NCI-H187 (cell line): ENCODE data around the gene PNO1.
A peak's percentile ranks its signal among the peaks of the same experiment; 100 is the strongest.

Source experiments
- DNase-seq, 2 experiments: peaks; one replicate each; lab custom pipeline; 2025; lab: John Stamatoyannopoulos, UW

PNO1 gene

DNA sequence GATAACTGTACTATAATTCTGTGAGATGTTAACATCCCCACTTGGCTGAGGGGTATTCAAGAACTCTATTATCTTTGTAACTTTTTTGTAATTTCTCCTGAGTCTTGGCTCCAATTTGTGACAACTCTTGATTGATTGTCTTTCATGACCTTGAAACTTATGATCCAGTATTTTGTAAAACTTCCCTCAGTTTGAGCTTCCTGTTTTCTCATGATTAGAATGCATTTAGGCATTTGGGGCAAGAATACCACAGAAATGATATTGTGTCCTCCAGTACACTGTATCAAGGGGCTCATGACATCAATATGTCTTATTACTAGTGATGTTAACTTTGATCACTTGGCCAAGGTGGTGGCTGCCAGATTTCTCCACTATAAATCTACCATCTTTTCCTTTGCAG lies 37.4 kb downstream of the PNO1 start:
- no peak for DNase-seq

GRCh38 chr2:68196120-68196716 lies 38.5 kb downstream of the PNO1 start:
- DNase-seq: peak in 1 of 2 experiments; percentile 12

GRCh38 chr2:68200157-68200787 lies 42.6 kb downstream of the PNO1 start:
- DNase-seq: no peak

- no peak for DNase-seq
Observed at GRCh38 chr2:68203587-68203986, 45.9 kb downstream of the PNO1 start.

GRCh38 chr2:68206793-68207192 lies 49.1 kb downstream of the PNO1 start:
- DNase-seq: no peak

GRCh38 chr2:68214381-68214780 lies 56.7 kb downstream of the PNO1 start:
- no peak for DNase-seq

DNA sequence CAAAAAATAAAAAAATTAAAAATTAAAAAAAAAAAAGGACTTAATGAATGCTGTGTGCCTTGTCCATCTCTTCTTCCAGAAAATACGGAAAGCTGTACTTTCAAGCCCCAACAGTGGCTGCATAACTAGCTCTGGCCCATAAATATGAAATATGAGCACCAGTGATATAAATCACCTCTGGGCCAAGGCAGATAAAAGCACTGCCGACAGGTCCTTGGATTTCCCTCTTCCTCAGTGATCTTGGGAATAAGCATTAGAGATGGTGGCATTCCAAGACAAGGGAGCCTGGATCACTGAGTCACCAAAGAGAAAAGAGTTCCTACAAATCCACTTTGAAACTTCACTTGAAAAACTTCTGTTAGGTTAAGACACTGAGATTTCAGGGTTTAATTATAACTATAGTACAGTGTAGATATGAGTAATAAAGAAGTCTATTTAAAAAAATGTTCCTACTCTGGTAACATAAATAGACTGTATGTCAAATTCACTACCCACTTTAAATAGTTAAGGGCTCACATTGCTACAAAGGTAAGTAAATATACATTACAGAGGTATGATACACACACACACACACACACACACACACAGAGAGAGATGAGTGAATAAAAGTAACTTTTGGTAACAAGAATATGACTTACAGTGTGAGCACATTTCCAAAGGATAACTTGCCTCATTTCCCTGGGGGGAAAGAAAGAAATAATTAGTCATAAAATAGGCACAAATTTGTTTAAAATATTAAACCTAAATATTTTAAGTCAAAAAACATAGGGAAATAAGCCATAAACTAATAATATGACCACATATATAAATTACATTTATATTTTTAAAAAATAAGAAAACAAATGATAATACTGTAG lies 59.0 kb downstream of the PNO1 start:
- DNase-seq: no peak

DNA sequence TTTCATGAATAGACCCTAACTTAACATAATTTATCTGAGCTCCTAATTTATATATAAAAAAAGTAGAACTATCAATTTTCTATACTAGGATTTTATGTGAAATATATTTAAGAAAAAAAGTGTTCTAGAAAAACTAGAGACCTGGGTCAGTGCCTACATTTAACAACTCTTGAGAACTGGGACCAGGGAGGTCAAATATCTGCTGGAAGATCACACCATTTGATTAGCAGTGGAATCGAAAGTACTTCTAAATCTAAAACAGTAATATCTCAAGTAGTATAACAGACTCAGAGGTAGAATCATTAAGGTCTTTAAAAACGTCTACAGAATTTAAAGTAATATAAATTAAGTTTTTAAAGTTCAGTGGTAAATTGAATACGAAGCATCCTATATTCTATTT lies 60.0 kb downstream of the PNO1 start:
- DNase-seq: no peak

- no peak for DNase-seq
Observed at GRCh38 chr2:68218343-68218901, 60.7 kb downstream of the PNO1 start.

DNA sequence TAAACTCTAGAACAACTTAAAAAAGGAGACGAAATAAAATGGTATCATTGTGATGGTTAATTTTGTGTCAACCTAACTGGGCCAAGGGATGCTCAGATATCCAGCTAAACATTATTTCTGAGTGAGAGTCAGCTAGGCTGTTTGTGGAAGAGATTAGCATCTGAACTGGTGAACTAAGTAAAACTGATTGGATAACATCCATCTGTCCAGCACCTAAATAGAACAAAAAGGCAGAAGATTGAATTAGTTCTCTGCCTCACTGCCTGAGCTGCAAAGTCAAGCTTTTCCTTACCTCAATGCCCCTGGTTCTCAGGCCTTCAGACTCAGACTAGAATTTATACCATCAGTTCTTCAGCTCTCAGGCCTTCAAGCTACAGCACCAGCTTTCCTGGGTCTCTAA lies 64.6 kb downstream of the PNO1 start:
- DNase-seq: no peak

DNA sequence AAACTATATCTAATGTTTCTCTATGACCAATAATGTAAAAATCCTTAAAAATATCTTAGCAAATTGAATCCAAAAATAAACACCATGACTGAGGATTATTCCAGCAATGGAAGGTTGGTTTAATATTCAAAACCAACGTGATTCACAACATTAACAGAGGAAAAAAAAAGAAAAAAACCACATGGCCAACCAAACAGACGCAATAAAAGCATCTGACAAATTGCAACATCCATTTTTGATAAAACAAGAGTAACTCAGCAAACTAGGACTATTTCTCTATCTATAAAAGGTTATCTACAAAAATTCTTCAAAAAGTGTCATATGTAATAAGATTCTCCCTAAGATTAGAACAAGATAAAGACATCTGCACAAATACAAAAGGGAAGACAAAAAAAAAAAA lies 65.7 kb downstream of the PNO1 start:
- DNase-seq: no peak

DNA sequence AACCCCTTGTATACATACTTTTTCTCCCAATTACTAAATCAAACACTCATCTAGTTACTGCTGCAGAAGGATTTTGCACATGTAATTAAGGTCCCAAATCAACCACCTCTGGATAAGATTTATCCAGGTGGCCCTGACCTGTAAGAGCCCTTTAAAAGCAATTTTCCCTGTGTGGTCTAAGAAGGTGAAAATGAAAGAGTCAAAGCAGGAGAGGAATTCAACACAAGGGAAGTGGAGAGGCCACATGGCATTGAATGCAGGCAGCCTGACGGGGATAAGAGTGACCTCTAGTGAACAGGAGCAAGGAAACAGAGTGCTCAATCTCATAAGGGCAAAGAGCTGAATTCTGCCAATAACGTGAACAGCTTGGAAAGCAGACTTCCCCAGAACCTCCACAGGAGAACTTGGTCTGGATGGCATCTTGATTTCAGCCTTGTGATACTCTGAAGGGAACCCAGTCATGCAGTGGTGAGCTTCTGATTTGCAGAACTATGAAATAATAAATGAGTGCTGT lies 67.5 kb downstream of the PNO1 start:
- DNase-seq: no peak
